Lower leg skin (tissue), 4 donors: ENCODE results near the gene SLC16A9. TPM values are rescaled to one million over a fixed set of nuclear protein-coding genes. Genes with fewer than 3 reads are reported as not detected.

Experiments used
- DNase-seq, 2 donors: peaks; one replicate each; pipeline ENCODE4 v3.0.0-alpha.2; 2019; ENCODE audit warnings: low spot score in 2 of 2
- H3K4me3 ChIP-seq: fragments of 200-600 bp; sonication (generic); 2 replicates; pipeline ENCODE4 v1.5.1; 2017; ENCODE audit warnings: mild to moderate bottlenecking, low read depth; ENCODE audit not compliant: poor library complexity, severe bottlenecking
- CTCF ChIP-seq, 3 donors: fragments of 450-650 bp; IDR thresholded peaks; one replicate each; pipeline ENCODE4 v1.5.1; 2016; ENCODE audit warnings: antibody characterized with exemption in 3 of 3, mild to moderate bottlenecking in 3 of 3, moderate library complexity in 2 of 3
- POLR2A ChIP-seq, 2 donors: fragments of 450-650 bp; IDR thresholded peaks; one replicate each; pipeline ENCODE4 v1.6.1; 2016 to 2017; ENCODE audit warnings: antibody characterized with exemption in 2 of 2, mild to moderate bottlenecking in 1 of 2, moderate library complexity in 1 of 2
- WGBS, 2 donors: methylation state at CpG; one replicate each; pipeline ENCODE4 v1.1.5; 2018; 5-methylcytosine and 5-hydroxymethylcytosine counted together
- intact Hi-C: fragments of 100-400 bp; cut with DNase I; formaldehyde crosslinking; loops from one replicate; pipeline ENCODE4 v1.15.0; 2023; ENCODE audit warnings: low total_unique reads
- total RNA-seq, 4 donors: library from RNA; depleted of rRNA; stranded (reverse); fragments of >200 nt; gene quantifications; one replicate each; pipeline ENCODE4 v1.1.0, GENCODE V29; 2016

The SLC16A9 gene
- total RNA-seq, 4 donors from 2014 or later: 0.04 to 0.29 (median 0.16) TPM

DNA sequence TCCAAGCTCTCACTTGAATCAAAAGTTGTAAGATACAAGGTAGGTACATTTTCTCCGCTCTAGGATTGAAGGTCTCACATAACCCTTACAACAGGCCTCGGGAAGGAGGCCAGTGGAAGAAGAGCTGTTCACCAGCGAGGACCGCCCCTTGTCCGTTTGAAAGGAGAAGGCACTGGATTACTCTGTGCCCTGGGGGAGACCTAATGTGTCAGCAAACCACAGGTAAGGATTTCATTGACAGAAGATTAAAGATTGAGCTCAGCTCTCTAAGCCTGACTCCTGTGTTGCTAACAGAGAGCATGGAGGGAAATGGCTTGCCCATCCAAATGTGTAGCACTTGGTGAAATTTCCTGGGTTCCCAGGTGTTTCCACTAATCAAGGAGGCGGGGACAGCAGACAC, 81.2 kb downstream of the SLC16A9 start:
- H3K4me3 ChIP-seq: no peak overlapping the region
- no peak for DNase-seq
- no peak for TF ChIP-seq CTCF (IDR thresholded peaks at IDR 0.05)
- TF ChIP-seq POLR2A (IDR thresholded peaks at IDR 0.05): no peak
- 70 to 76% methylated on average over 6 of the region's 6 CpGs for WGBS, 2 donors
- intact Hi-C loops: loop anchor here (10.0 kb wide), 2 partner anchors 176 to 674 kb away; no protein-coding TSS in a partner anchor

GRCh38 chr10:59627366-59628018, 82.2 kb downstream of the SLC16A9 start:
- intact Hi-C loops: loop anchor here (10.0 kb wide), 2 partner anchors 177 to 673 kb away; no protein-coding TSS in a partner anchor
- WGBS, 2 donors: 75 to 77% methylated on average over 4 of the region's 4 CpGs
- H3K4me3 ChIP-seq: no peak overlapping the region

DNA sequence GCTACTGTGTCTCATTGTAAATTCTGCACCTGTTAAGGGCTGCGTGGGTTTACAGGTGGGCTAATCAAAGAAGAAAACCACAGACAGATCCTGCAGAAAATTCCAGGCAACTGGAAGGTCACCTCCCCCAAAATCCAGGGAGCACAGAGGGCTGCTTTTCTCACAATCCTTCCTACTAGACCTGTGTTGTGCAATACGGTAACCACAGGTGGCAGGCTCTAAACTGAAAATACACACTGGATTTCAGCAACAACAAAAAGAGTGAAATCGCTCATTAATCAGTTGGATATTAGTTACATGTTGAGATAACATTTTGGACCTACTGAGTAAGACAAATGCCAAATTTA, 83.2 kb downstream of the SLC16A9 start:
- intact Hi-C loops: loop anchor here (10.0 kb wide), 2 partner anchors 178 to 672 kb away; no protein-coding TSS in a partner anchor
- no peak for DNase-seq
- WGBS, 2 donors: 54 to 71% methylated on average over 3 of the region's 3 CpGs
- TF ChIP-seq POLR2A (IDR thresholded peaks at IDR 0.05): no peak
- no peak for TF ChIP-seq CTCF (IDR thresholded peaks at IDR 0.05)
- no peak overlapping the region for H3K4me3 ChIP-seq

More at GRCh38 chr10:59627366-59628018, 82.2 kb downstream of the SLC16A9 start:
- no peak for DNase-seq
- TF ChIP-seq POLR2A (IDR thresholded peaks at IDR 0.05) (no peak), CTCF (IDR thresholded peaks at IDR 0.05) (no peak)

DNA sequence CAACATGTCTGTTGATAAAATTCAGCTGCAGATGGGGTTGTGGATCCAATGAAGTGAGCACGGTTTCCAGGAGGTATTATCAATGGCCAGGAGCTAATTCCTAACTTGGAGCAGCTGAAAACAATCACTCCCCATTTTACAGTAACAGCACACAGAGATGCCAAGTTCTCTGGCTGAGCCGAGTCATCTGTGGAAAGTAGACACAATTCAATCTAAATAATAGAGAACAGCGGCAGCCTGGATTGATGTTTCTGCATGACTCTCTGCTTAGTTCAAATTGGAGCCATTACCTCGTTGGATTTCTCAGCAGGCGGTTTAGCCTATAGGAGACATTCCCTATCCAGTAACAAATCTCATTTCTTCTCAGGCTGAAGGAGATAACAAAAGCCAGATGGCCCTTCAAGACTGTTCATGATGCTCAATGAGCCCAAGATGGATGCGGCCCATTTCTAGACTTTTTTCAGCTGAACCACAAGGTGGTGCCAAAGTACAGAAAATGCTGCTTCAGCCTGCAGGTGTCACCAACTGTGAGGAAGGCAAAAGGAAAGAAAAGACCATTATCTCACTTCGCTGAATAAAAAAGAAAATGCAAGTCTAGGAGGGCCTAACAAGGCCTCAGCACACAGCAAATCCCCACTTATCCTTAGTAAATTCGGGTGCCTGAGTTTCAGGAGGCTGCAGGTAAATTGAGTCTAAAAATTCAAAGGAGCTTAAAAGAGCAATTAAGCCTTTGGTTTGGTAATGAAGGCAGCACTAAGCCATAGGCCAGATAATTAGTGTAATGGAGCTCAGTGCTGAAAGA, 83.7 kb downstream of the SLC16A9 start:
- no peak for DNase-seq
- intact Hi-C loops: loop anchor here (1.0 to 10.0 kb wide), 3 partner anchors 46 to 671 kb away; no protein-coding TSS in a partner anchor
- H3K4me3 ChIP-seq: no peak overlapping the region
- TF ChIP-seq CTCF (IDR thresholded peaks at IDR 0.05) (peak in 1 of 3 donors; percentile 74), POLR2A (IDR thresholded peaks at IDR 0.05) (no peak)
- WGBS, 2 donors: 21 to 22% methylated on average over 8 of the region's 8 CpGs

DNA sequence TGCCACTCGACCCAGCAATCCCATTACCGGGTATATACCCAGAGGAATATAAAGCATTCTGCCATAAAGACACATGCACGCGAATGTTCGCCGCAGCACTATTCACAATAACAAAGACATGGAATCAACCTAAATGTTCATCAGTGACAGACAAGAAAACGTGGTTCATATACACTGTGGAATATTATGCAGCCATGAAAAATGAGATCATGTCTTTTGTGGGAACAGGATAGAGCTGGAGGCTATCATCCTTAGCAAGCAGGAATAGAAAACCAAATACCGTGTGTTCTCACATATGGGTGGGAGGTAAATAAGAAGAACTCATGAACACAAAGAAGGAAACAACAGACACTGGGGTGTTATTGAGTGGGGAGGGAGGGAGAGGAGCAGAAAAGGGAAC, 84.7 kb downstream of the SLC16A9 start:
- 92 to 94% methylated on average over 8 of the region's 8 CpGs for WGBS, 2 donors
- H3K4me3 ChIP-seq: no peak overlapping the region
- intact Hi-C loops: loop anchor here (1.0 to 10.0 kb wide), 3 partner anchors 47 to 670 kb away; no protein-coding TSS in a partner anchor
- TF ChIP-seq POLR2A (IDR thresholded peaks at IDR 0.05): no peak
- TF ChIP-seq CTCF (IDR thresholded peaks at IDR 0.05): no peak
- DNase-seq: no peak
